A549 (cell line): ENCODE measurements around the gene CEBPG. TPM values are rescaled to one million over a fixed set of nuclear protein-coding genes. Genes with fewer than 3 reads are reported as not detected.

Experiments used
- ATAC-seq, 2 experiments: fragments of 200-7000 bp in 1 of 2; fragments of >200 bp in 1 of 2; cut with Nextera tagmentation in 1 of 2; cut with Tn5 transposase in 1 of 2; 3 replicates each; pipeline versions ENCODE4 v1.8.0 to v1.9.1; 2018 to 2020; ENCODE audit warnings: mild to moderate bottlenecking in 1 of 2, moderate library complexity in 1 of 2
- CTCF ChIA-PET: fragments of 300-600 bp; sonication (Branson Sonifier 250); formaldehyde crosslinking; extraction: SDS; loops from one replicate; lab custom pipeline; 2021; ENCODE audit warnings: antibody characterized with exemption, inconsistent platforms; lab: Yijun Ruan, JAX
- POLR2A ChIA-PET: fragments of 350-600 bp; formaldehyde crosslinking; extraction: SDS; loops from one replicate; lab custom pipeline; 2021; ENCODE audit warnings: antibody characterized with exemption, inconsistent platforms; lab: Yijun Ruan, JAX
- DNase-seq, 2 experiments: peaks; one replicate each; pipeline versions ENCODE4 v3.0.0 to v3.0.0-alpha.2; 2011 to 2016; ENCODE audit warnings: low read depth in 1 of 2, low spot score in 1 of 2
- FAIRE-seq: peaks from 2 replicates; lab custom pipeline; 2011; peaks lifted over from hg19 to GRCh38; lab: Jason Lieb, UNC
- H3K27ac ChIP-seq, 2 experiments: fragments of >200 bp; sonication (Bioruptor Twin); formaldehyde crosslinking; 3 replicates each; pipeline ENCODE4 v1.5.1; 2016 to 2017
- H3K4me1 ChIP-seq: fragments of >200 bp; sonication (Bioruptor Twin); formaldehyde crosslinking; 3 replicates; pipeline ENCODE4 v1.6.1; 2016
- H3K4me2 ChIP-seq: fragments of >200 bp; sonication (Bioruptor Twin); formaldehyde crosslinking; 3 replicates; pipeline ENCODE4 v1.6.1; 2016
- H3K4me3 ChIP-seq: fragments of >200 bp; sonication (Bioruptor Twin); formaldehyde crosslinking; 3 replicates; pipeline ENCODE4 v1.5.1; 2016
- H3K9me3 ChIP-seq: fragments of >200 bp; sonication (Bioruptor Twin); formaldehyde crosslinking; 3 replicates; pipeline ENCODE4 v1.6.1; 2016
- CEBPB ChIP-seq, 2 experiments: fragments of >200 bp in 1 of 2; sonication (Bioruptor Twin) in 1 of 2; formaldehyde crosslinking in 1 of 2; IDR thresholded peaks; 2 replicates each; pipeline ENCODE4 v1.6.1; 2012 to 2016
- CTCF ChIP-seq: fragments of >200 bp; sonication (Bioruptor Twin); formaldehyde crosslinking; IDR thresholded peaks from 3 replicates; pipeline ENCODE4 v1.5.1; 2016
- E2F6 ChIP-seq: IDR thresholded peaks from 2 replicates; pipeline ENCODE4 v1.6.1; 2012; ENCODE audit warnings: low read depth, borderline replicate concordance
- EHF ChIP-seq: fragments of 250-450 bp; sonication (Bioruptor Pico); IDR thresholded peaks from 2 replicates; pipeline ENCODE4 v1.5.0; 2020; ENCODE audit warnings: mild to moderate bottlenecking
- EHMT2 ChIP-seq: fragments of 200-600 bp; sonication (generic); IDR thresholded peaks from 2 replicates; pipeline ENCODE4 v1.6.1; 2016; ENCODE audit warnings: antibody characterized with exemption, low read depth, mild to moderate bottlenecking, moderate library complexity
- FOSB ChIP-seq: fragments of 250-450 bp; sonication (Bioruptor Pico); IDR thresholded peaks from 2 replicates; pipeline ENCODE4 v1.5.0; 2020; ENCODE audit warnings: mild to moderate bottlenecking, moderate library complexity
- FOSL2 ChIP-seq, 2 experiments: fragments of 450-650 bp in 1 of 2; fragments of >200 bp in 1 of 2; sonication (Bioruptor Twin) in 1 of 2; formaldehyde crosslinking; IDR thresholded peaks; 2 replicates each; pipeline versions ENCODE4 v1.5.0 to v1.6.1; 2016 to 2020; ENCODE audit warnings: mild to moderate bottlenecking in 1 of 2, moderate library complexity in 1 of 2
- HEYL ChIP-seq: fragments of 250-450 bp; sonication (Bioruptor Pico); IDR thresholded peaks from 2 replicates; pipeline ENCODE4 v1.8.0; 2021; ENCODE audit warnings: mild to moderate bottlenecking, moderate library complexity
- HMGXB4 ChIP-seq: fragments of 250-450 bp; sonication (Bioruptor Pico); IDR thresholded peaks from 2 replicates; pipeline ENCODE4 v1.5.0; 2021; ENCODE audit warnings: mild to moderate bottlenecking, moderate library complexity, borderline replicate concordance
- JUN ChIP-seq, 2 experiments: fragments of >200 bp; sonication (Bioruptor Twin); formaldehyde crosslinking; IDR thresholded peaks; 2 replicates in 1 of 2; 3 replicates in 1 of 2; pipeline ENCODE4 v1.6.1; 2016 to 2017
- KDM5A ChIP-seq: fragments of 200-600 bp; sonication (generic); IDR thresholded peaks from 2 replicates; pipeline ENCODE4 v1.6.1; 2016; ENCODE audit warnings: antibody characterized with exemption, mild to moderate bottlenecking
- MAX ChIP-seq: IDR thresholded peaks from 2 replicates; pipeline ENCODE4 v1.6.1; 2012
- NFE2L2 ChIP-seq: fragments of 150-350 bp; conservative IDR thresholded peaks from 2 replicates; pipeline ENCODE4 v1.6.1; 2014; ENCODE audit warnings: low read length
- NPAS2 ChIP-seq: fragments of 250-450 bp; sonication (Bioruptor Pico); IDR thresholded peaks from 2 replicates; pipeline ENCODE4 v1.8.0; 2022; ENCODE audit warnings: mild to moderate bottlenecking, moderate library complexity, borderline replicate concordance
- PHF8 ChIP-seq: fragments of 200-600 bp; sonication (generic); IDR thresholded peaks from 2 replicates; pipeline ENCODE4 v1.6.1; 2016; ENCODE audit warnings: low read depth, mild to moderate bottlenecking, antibody characterized with exemption, moderate library complexity, borderline replicate concordance
- RNF2 ChIP-seq: fragments of 200-600 bp; sonication (generic); IDR thresholded peaks from 2 replicates; pipeline ENCODE4 v1.6.1; 2016; ENCODE audit warnings: low read depth, mild to moderate bottlenecking, antibody characterized with exemption, moderate library complexity, borderline replicate concordance
- TP53 ChIP-seq: fragments of 250-450 bp; sonication (Bioruptor Pico); IDR thresholded peaks from 2 replicates; pipeline ENCODE4 v1.5.0; 2021; ENCODE audit warnings: mild to moderate bottlenecking, moderate library complexity
- USF2 ChIP-seq: fragments of 450-650 bp; IDR thresholded peaks from 2 replicates; pipeline ENCODE4 v1.6.1; 2014; ENCODE audit warnings: antibody characterized with exemption
- ZC3H11A ChIP-seq: fragments of 450-650 bp; IDR thresholded peaks from 2 replicates; pipeline ENCODE4 v1.6.1; 2014; ENCODE audit warnings: antibody characterized with exemption, mild to moderate bottlenecking
- ZSCAN20 ChIP-seq: fragments of 250-450 bp; sonication (Bioruptor Pico); IDR thresholded peaks from 2 replicates; pipeline ENCODE4 v1.8.0; 2022; ENCODE audit warnings: mild to moderate bottlenecking, moderate library complexity
- WGBS: methylation state at CpG from one replicate; pipeline ENCODE4 v1.1.6; 2017; ENCODE audit errors: missing lambda C conversion rate; 5-methylcytosine and 5-hydroxymethylcytosine counted together
- polyA plus RNA-seq, 4 experiments: library from polyadenylated mRNA; depleted of rRNA in 3 of 4; stranded (reverse); fragments of >200 nt; fragmentation: RNase III in 1 of 4; extraction: RNeasy Plus Mini Kit Qiagen cat#74134 plus additional on column Dnase treatment in 1 of 4; gene quantifications; 2 replicates in 3 of 4; 3 replicates in 1 of 4; pipeline ENCODE4 v1.2.3, GENCODE V29; 2011 to 2017
- TF ChIP-seq, protein P1 (sequence below): fragments of >200 bp; sonication (Bioruptor Twin); formaldehyde crosslinking; IDR thresholded peaks from 3 replicates; pipeline ENCODE4 v1.6.1; 2016
- TF ChIP-seq, protein P2 (sequence below): IDR thresholded peaks from 2 replicates; pipeline ENCODE4 v1.6.1; 2012

The CEBPG gene
- polyA plus RNA-seq, 2 of the 4 experiments (the other 2 are of a cell fraction): 34.3 to 138 TPM

DNA sequence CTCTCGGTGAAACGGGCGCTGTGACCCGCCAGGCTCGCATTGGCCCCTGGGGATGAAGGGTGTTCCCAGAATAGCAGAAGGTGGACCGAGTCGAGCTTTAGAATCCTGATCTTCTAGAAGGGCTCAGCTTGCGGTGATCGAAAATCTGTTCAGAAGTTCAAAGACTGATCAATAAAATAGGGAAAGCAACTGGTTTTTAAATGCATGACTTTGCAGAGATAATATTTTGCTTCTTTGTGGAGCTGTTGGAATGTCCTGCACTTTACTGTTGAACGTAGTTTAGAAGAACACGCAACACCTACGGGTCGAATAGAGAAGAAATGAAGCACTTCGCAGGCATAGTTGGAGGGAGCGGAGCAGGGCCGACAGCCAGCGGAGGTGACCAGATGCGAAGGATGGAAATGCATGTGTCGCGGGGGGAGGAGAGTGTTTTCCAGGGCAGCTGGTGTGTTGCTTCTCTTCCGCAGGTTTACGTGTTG is 766 bp downstream of the CEBPG start:
- 9% methylated on average over 18 of the region's 22 CpGs for WGBS
- peak overlapping the region; percentile 65 for H3K4me3 ChIP-seq
- no peaks in the 10 kb centered on the region for H3K9me3 ChIP-seq
- no peak for TF ChIP-seq EHMT2
- no peak for TF ChIP-seq KDM5A
- TF ChIP-seq CTCF: no peak; the same call in 2 of the 3 replicates
- TF ChIP-seq HEYL (CRISPR knock-in tag): no peak
- TF ChIP-seq FOSB (CRISPR knock-in tag): no peak
- TF ChIP-seq EHF (CRISPR knock-in tag): no peak
- TF ChIP-seq JUN (IDR thresholded peaks at IDR 0.05): 0 out of 5 replicates have a peak, but pooled peaks of 1 of the 2 experiments have one; percentile 1
- TF ChIP-seq, protein P1, sequence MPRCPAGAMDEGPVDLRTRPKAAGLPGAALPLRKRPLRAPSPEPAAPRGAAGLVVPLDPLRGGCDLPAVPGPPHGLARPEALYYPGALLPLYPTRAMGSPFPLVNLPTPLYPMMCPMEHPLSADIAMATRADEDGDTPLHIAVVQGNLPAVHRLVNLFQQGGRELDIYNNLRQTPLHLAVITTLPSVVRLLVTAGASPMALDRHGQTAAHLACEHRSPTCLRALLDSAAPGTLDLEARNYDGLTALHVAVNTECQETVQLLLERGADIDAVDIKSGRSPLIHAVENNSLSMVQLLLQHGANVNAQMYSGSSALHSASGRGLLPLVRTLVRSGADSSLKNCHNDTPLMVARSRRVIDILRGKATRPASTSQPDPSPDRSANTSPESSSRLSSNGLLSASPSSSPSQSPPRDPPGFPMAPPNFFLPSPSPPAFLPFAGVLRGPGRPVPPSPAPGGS: no peak
- TF ChIP-seq, all 56 proteins: peak for 1
- POLR2A ChIA-PET: interaction anchor here (0.5 to 6.7 kb wide), 28 partner anchors 8 to 868 kb away, joined by 3 to 160 read pairs (median 6); partner anchors contain the start of gene CEBPA
- peaks cover 37% of the 10 kb centered on the region for H3K4me1 ChIP-seq
- CTCF ChIA-PET: interaction anchor here (0.6 to 8.0 kb wide), 36 partner anchors 10 to 404 kb away, joined by 3 to 57 read pairs (median 4); partner anchors contain the start of gene CEBPA
- peak overlapping the region; percentile 79 for H3K4me2 ChIP-seq
- DNase-seq (peak in 1 of 2 experiments; percentile 93), ATAC-seq (peak; percentile 29 to 70; a peak in 5 of 6 replicates), FAIRE-seq (no peak)
- peak overlapping the region; percentile 92 to 95 for H3K27ac ChIP-seq

DNA sequence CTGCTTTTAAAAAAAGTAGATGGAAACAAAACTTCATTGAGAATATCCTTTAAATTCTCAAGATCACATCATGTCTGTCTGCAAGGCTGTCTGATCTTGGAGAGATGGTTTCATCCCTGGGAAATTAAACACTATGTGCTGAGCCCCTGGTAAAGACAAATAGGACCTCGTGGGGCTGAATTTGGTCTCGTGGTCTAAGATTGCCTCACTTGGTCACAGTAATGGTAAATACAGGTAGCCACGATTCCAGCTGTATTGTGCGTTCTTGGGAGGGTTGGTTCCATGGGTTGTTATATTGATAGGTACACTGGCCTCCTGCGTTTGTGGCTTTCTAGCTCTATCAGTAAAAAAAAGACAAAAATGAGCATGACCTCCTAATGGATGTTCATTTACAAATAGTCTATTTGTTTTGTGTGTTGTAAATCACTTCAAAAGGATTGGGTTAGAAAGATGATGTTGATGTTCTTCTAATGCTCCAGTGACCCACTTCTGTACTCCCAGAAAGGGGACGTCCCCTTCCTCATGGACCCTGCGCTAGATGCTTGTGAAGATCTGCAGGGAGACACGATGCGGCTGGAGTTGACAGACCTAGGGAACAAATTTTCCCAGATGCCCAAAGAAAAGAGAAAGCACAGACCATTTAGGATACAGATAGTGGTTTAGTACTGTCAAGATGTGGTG is 1.8 kb downstream of the CEBPG start:
- H3K4me2 ChIP-seq: peak overlapping the region; percentile 79
- peak overlapping the region; percentile 92 to 95 for H3K27ac ChIP-seq
- H3K9me3 ChIP-seq: no peaks in the 10 kb centered on the region
- peak overlapping the region; percentile 65 for H3K4me3 ChIP-seq
- FAIRE-seq (no peak), ATAC-seq (no peak), DNase-seq (no peak)
- peaks cover 37% of the 10 kb centered on the region for H3K4me1 ChIP-seq
- ChIA-PET POLR2A (interaction anchor here (0.6 to 6.7 kb wide), 5 partner anchors 59 to 198 kb away, joined by 4 to 160 read pairs (median 14); partner anchors contain the start of gene CEBPA), CTCF (interaction anchor here (0.5 to 8.0 kb wide), 19 partner anchors 9 to 685 kb away, joined by 3 to 57 read pairs (median 9); partner anchors contain the start of gene CEBPA)
- TF ChIP-seq USF2 (no peak), NFE2L2 (no peak), RNF2 (no peak), E2F6 (no peak), ZC3H11A (no peak), FOSL2 (IDR thresholded peaks at IDR 0.05) (no peak), FOSL2 (CRISPR knock-in tag; IDR thresholded peaks at IDR 0.05) (no peak), HMGXB4 (CRISPR knock-in tag) (no peak), NPAS2 (CRISPR knock-in tag) (no peak), PHF8 (no peak), MAX (no peak), CEBPB (IDR thresholded peaks at IDR 0.05) (no peak), ZSCAN20 (CRISPR knock-in tag) (no peak), TP53 (CRISPR knock-in tag) (no peak), EHMT2 (no peak)
- TF ChIP-seq, protein P2, sequence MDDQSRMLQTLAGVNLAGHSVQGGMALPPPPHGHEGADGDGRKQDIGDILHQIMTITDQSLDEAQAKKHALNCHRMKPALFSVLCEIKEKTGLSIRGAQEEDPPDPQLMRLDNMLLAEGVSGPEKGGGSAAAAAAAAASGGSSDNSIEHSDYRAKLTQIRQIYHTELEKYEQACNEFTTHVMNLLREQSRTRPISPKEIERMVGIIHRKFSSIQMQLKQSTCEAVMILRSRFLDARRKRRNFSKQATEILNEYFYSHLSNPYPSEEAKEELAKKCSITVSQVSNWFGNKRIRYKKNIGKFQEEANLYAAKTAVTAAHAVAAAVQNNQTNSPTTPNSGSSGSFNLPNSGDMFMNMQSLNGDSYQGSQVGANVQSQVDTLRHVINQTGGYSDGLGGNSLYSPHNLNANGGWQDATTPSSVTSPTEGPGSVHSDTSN: no peak
- TF ChIP-seq, protein P1: no peak
- WGBS: 76% methylated on average over 9 of the region's 9 CpGs
